Breast epithelium (tissue), 4 donors: ENCODE measurements around the gene NUDT6. TPM values are rescaled to one million over a fixed set of nuclear protein-coding genes. Genes with fewer than 3 reads are reported as not detected.
"Not testable (repeated sequence)": the region's sequence is repeated elsewhere in the genome, so short reads cannot be mapped to it uniquely, and the experiment has no call there.

ENCODE experiments used
- DNase-seq, 2 donors: peaks; one replicate each; pipeline ENCODE4 v3.0.0-alpha.2; 2019; ENCODE audit warnings: low spot score in 2 of 2
- H3K27ac ChIP-seq, 2 donors: fragments of 200-600 bp; sonication (generic) in 1 of 2; one replicate each; pipeline ENCODE4 v1.5.1; 2016 to 2019; ENCODE audit warnings: mild to moderate bottlenecking in 1 of 2
- H3K27me3 ChIP-seq, 2 donors: fragments of 200-600 bp; sonication (generic) in 1 of 2; one replicate each; pipeline versions ENCODE4 v1.5.1 to v1.6.0; 2017 to 2019; ENCODE audit warnings: control low read depth in 1 of 2, mild to moderate bottlenecking in 1 of 2
- H3K36me3 ChIP-seq: fragments of 200-600 bp; one replicate; pipeline ENCODE4 v1.5.1; 2019
- H3K4me1 ChIP-seq, 2 donors: fragments of 200-600 bp; sonication (generic); one replicate each; pipeline ENCODE4 v1.5.1; 2016 to 2019; ENCODE audit warnings: control low read depth in 1 of 2
- H3K4me3 ChIP-seq, 3 donors: fragments of 200-600 bp; sonication (generic); 1 replicate in 2 of 3; 2 replicates in 1 of 3; pipeline ENCODE4 v1.5.1; 2016 to 2019; ENCODE audit warnings: mild to moderate bottlenecking in 3 of 3, moderate library complexity in 2 of 3
- H3K9me3 ChIP-seq, 2 donors: fragments of 200-600 bp; sonication (generic) in 1 of 2; one replicate each; pipeline ENCODE4 v1.5.1; 2016 to 2019; ENCODE audit warnings: control low read depth in 1 of 2
- CTCF ChIP-seq, 3 donors: fragments of 450-650 bp; IDR thresholded peaks; one replicate each; pipeline ENCODE4 v1.5.1; 2016 to 2017; ENCODE audit warnings: antibody characterized with exemption in 3 of 3, mild to moderate bottlenecking in 3 of 3, moderate library complexity in 3 of 3
- POLR2A ChIP-seq: fragments of 450-650 bp; IDR thresholded peaks from one replicate; pipeline ENCODE4 v1.6.1; 2016; ENCODE audit warnings: antibody characterized with exemption, mild to moderate bottlenecking, moderate library complexity
- POLR2AphosphoS5 ChIP-seq, 3 donors: sonication (generic); formaldehyde crosslinking; IDR thresholded peaks; one replicate each; pipeline ENCODE4 v1.6.1; 2017; ENCODE audit warnings: antibody characterized with exemption in 3 of 3
- intact Hi-C: fragments of 100-400 bp; cut with DNase I; formaldehyde crosslinking; loops from one replicate; pipeline ENCODE4 v1.15.1; 2023; ENCODE audit warnings: low total_unique reads
- total RNA-seq, 3 donors: library from RNA; depleted of rRNA; stranded (reverse); fragments of >200 nt; gene quantifications; one replicate each; pipeline ENCODE4 v1.1.0, GENCODE V29; 2016

Gene NUDT6
- total RNA-seq, 3 donors from 2014 or later: 8.2 to 10.8 (median 8.5) TPM

- TF ChIP-seq CTCF (IDR thresholded peaks at IDR 0.05) (no peak), POLR2A (no peak), POLR2AphosphoS5 (IDR thresholded peaks at IDR 0.05) (no peak)
- H3K27ac ChIP-seq: peak overlapping the region; percentile 17 to 39
- no peak for DNase-seq
- intact Hi-C loops: no loop called here
- peaks cover 0 to 5% of the 10 kb centered on the region in 2 donors for H3K4me1 ChIP-seq
- no peaks in the 10 kb centered on the region for H3K27me3 ChIP-seq
- H3K36me3 ChIP-seq: no peaks in the 10 kb centered on the region
- no peak overlapping the region for H3K4me3 ChIP-seq
- H3K9me3 ChIP-seq: no peaks in the 10 kb centered on the region
These were observed 77.3 kb downstream of the NUDT6 start for GRCh38 chr4:122845066-122845465.

GRCh38 chr4:122844391-122844790 is 78.0 kb downstream of the NUDT6 start:
- intact Hi-C loops, H3K4me1 ChIP-seq, H3K27ac ChIP-seq, H3K4me3 ChIP-seq, H3K36me3 ChIP-seq, DNase-seq, H3K9me3 ChIP-seq, H3K27me3 ChIP-seq: not testable (repeated sequence)

GRCh38 chr4:122842984-122843531 is 79.3 kb downstream of the NUDT6 start:
- TF ChIP-seq POLR2AphosphoS5 (IDR thresholded peaks at IDR 0.05): no peak
- TF ChIP-seq CTCF (IDR thresholded peaks at IDR 0.05): no peak
- TF ChIP-seq POLR2A: no peak
- peak overlapping the region; percentile 53 to 61 for H3K27ac ChIP-seq
- DNase-seq: peak in 1 of 2 donors; percentile 56
- H3K9me3 ChIP-seq: no peaks in the 10 kb centered on the region
- H3K4me3 ChIP-seq: no peak overlapping the region
- H3K4me1 ChIP-seq: peaks cover 0 to 5% of the 10 kb centered on the region in 2 donors
- H3K27me3 ChIP-seq: no peaks in the 10 kb centered on the region
- intact Hi-C loops: no loop called here
- no peaks in the 10 kb centered on the region for H3K36me3 ChIP-seq

Other genes starting within 250 kb of the NUDT6 start
- gene BBS12, start 189.9 kb downstream of the NUDT6 start, total RNA-seq: 10 to 100 TPM in 1 of 3 donors, 1 to 10 TPM in 2; 2.7 to 15.2 (median 5.6) TPM
- 10 to 100 TPM; 21.6 to 53.6 (median 33.0) TPM for gene FGF2, start 95.8 kb downstream of the NUDT6 start, total RNA-seq